ENCODE measurements around the gene CAMTA1.
"Not testable (repeated sequence)": the region's sequence is repeated elsewhere in the genome, so short reads cannot be mapped to it uniquely, and the experiment has no call there.

CAMTA1 gene

GRCh38 chr1:7127322-7128075 is 342.2 kb downstream of the CAMTA1 start:
- no peak for DNase-seq

- DNase-seq, result no peak
Observed at GRCh38 chr1:7128293-7128692, 343.0 kb downstream of the CAMTA1 start.

GRCh38 chr1:7130127-7130526 is 344.9 kb downstream of the CAMTA1 start:
- no peak for DNase-seq

GRCh38 chr1:7135493-7135892 is 350.2 kb downstream of the CAMTA1 start:
- DNase-seq, result no peak

GRCh38 chr1:7136166-7136953 is 351.1 kb downstream of the CAMTA1 start:
- no peak for DNase-seq

GRCh38 chr1:7140251-7140650 is 355.0 kb downstream of the CAMTA1 start:
- no peak for DNase-seq

GRCh38 chr1:7145947-7146346 is 360.7 kb downstream of the CAMTA1 start:
- DNase-seq, result no peak

GRCh38 chr1:7146710-7147109 is 361.5 kb downstream of the CAMTA1 start:
- DNase-seq, result no peak

- DNase-seq, result not testable (repeated sequence)
Observed at GRCh38 chr1:7147581-7148282, 362.5 kb downstream of the CAMTA1 start.

- DNase-seq, result no peak
Observed at GRCh38 chr1:7149080-7149838, 364.0 kb downstream of the CAMTA1 start.

GRCh38 chr1:7150724-7151280 is 365.5 kb downstream of the CAMTA1 start:
- DNase-seq, result no peak

GRCh38 chr1:7151978-7152377 is 366.7 kb downstream of the CAMTA1 start:
- DNase-seq, result no peak

- DNase-seq, result no peak
Observed at GRCh38 chr1:7152655-7153054, 367.4 kb downstream of the CAMTA1 start.

GRCh38 chr1:7153464-7153863 is 368.2 kb downstream of the CAMTA1 start:
- DNase-seq, result no peak

GRCh38 chr1:7159116-7159781 is 374.0 kb downstream of the CAMTA1 start:
- DNase-seq, result no peak

GRCh38 chr1:7168554-7168953 is 383.3 kb downstream of the CAMTA1 start:
- not testable (repeated sequence) for DNase-seq

GRCh38 chr1:7171168-7171567 is 385.9 kb downstream of the CAMTA1 start:
- DNase-seq, result no peak

GRCh38 chr1:7171574-7171973 is 386.3 kb downstream of the CAMTA1 start:
- DNase-seq, result no peak

- DNase-seq, result no peak
Observed at GRCh38 chr1:7172804-7173203, 387.6 kb downstream of the CAMTA1 start.

GRCh38 chr1:7174561-7174960 is 389.3 kb downstream of the CAMTA1 start:
- DNase-seq, result no peak

- no peak for DNase-seq
Observed at GRCh38 chr1:7174980-7175906, 390.0 kb downstream of the CAMTA1 start.
